GM12878 (cell line): ENCODE measurements around the gene PRSS1.

Source experiments
- CHD2 ChIP-seq: IDR thresholded peaks from 2 replicates; pipeline ENCODE4 v1.6.1; 2011; ENCODE audit warnings: low read depth, low read length, improper control_type of control experiment, borderline replicate concordance
- FOXM1 ChIP-seq: IDR thresholded peaks from 2 replicates; pipeline ENCODE4 v1.6.1; 2012; ENCODE audit warnings: low read depth, mild to moderate bottlenecking, inconsistent platforms, low read length, moderate library complexity

- no peak for TF ChIP-seq CHD2
- no peak for TF ChIP-seq FOXM1
Measured at GRCh38 chr7:142759433-142759832, 10.2 kb downstream of the PRSS1 start.
